T-helper 17 cell (primary cell): ENCODE results near the gene TAB3. TPM values are rescaled to one million over a fixed set of nuclear protein-coding genes. Genes with fewer than 3 reads are reported as not detected.

Experiments
- ATAC-seq: fragments of 150-1000 bp; cut with Tn5 transposase; 2 replicates; pipeline ENCODE4 v1.10.0; 2021; ENCODE audit warnings: mild to moderate bottlenecking, moderate library complexity
- DNase-seq, 3 donors: peaks; one replicate each; pipeline versions ENCODE4 v3.0.0 to v3.0.0-alpha.2; 2020 to 2021
- H3K9me3 ChIP-seq: one replicate; pipeline ENCODE4 v1.7.0; 2013; ENCODE audit warnings: low read length, mild to moderate bottlenecking; ENCODE audit not compliant: control insufficient read depth, poor library complexity, severe bottlenecking
- H3K27ac Mint-ChIP-seq: one replicate; pipeline ENCODE4 v1.8.0; 2022; ENCODE audit warnings: mild to moderate bottlenecking, moderate library complexity, mixed read lengths
- H3K27me3 Mint-ChIP-seq: one replicate; pipeline ENCODE4 v1.8.0; 2022; ENCODE audit warnings: mixed read lengths
- H3K36me3 Mint-ChIP-seq: one replicate; pipeline ENCODE4 v1.8.0; 2022; ENCODE audit warnings: low read depth, mixed read lengths
- H3K4me1 Mint-ChIP-seq: one replicate; pipeline ENCODE4 v1.8.0; 2022; ENCODE audit warnings: mild to moderate bottlenecking, mixed read lengths
- H3K4me3 Mint-ChIP-seq: one replicate; pipeline ENCODE4 v1.8.0; 2022; ENCODE audit warnings: mild to moderate bottlenecking, moderate library complexity, mixed read lengths
- total RNA-seq, 4 donors: library from RNA in 2 of 4; stranded (reverse) in 2 of 4; gene quantifications; one replicate each; pipeline ENCODE4 v1.2.3 and lab custom pipeline; 2022 to 2026

Gene TAB3
- total RNA-seq, 2 donors from 2014 or later: 23.1 to 28.3 TPM

GRCh38 chrX:30904186-30904585 lies 15.1 kb upstream of the TAB3 start:
- no peak for ATAC-seq
- Mint-ChIP-seq H3K4me3 (no peak overlapping the region), H3K27ac (no peak overlapping the region), H3K36me3 (no peaks in the 10 kb centered on the region), H3K27me3 (peaks cover under 1% of the 10 kb centered on the region), H3K4me1 (no peaks in the 10 kb centered on the region)
- no peak for DNase-seq
- H3K9me3 ChIP-seq: no peaks in the 10 kb centered on the region

- DNase-seq (no peak), ATAC-seq (no peak)
- peaks cover 7% of the 10 kb centered on the region for H3K27me3 Mint-ChIP-seq
- no peak overlapping the region for H3K27ac Mint-ChIP-seq
- H3K9me3 ChIP-seq: no peaks in the 10 kb centered on the region
- H3K36me3 Mint-ChIP-seq: peaks cover 3% of the 10 kb centered on the region
- H3K4me1 Mint-ChIP-seq: no peaks in the 10 kb centered on the region
- H3K4me3 Mint-ChIP-seq: no peak overlapping the region
Measured at GRCh38 chrX:30900227-30900626, 11.2 kb upstream of the TAB3 start.

GRCh38 chrX:30898886-30899285 lies 9.8 kb upstream of the TAB3 start:
- no peaks in the 10 kb centered on the region for H3K9me3 ChIP-seq
- Mint-ChIP-seq H3K4me1 (no peaks in the 10 kb centered on the region), H3K36me3 (peaks cover 3% of the 10 kb centered on the region), H3K27ac (no peak overlapping the region), H3K4me3 (no peak overlapping the region), H3K27me3 (peaks cover 7% of the 10 kb centered on the region)
- no peak for ATAC-seq
- no peak for DNase-seq

GRCh38 chrX:30895370-30895769 lies 6.3 kb upstream of the TAB3 start:
- H3K9me3 ChIP-seq: no peaks in the 10 kb centered on the region
- Mint-ChIP-seq H3K4me3 (no peak overlapping the region), H3K27ac (no peak overlapping the region), H3K4me1 (no peaks in the 10 kb centered on the region), H3K27me3 (peaks cover 7% of the 10 kb centered on the region), H3K36me3 (peaks cover 3% of the 10 kb centered on the region)
- DNase-seq (no peak), ATAC-seq (no peak)

GRCh38 chrX:30893206-30893605 lies 4.2 kb upstream of the TAB3 start:
- no peak for DNase-seq
- H3K27ac Mint-ChIP-seq: no peak overlapping the region
- H3K4me3 Mint-ChIP-seq: no peak overlapping the region
- peaks cover 9% of the 10 kb centered on the region for H3K4me1 Mint-ChIP-seq
- ATAC-seq: no peak
- H3K36me3 Mint-ChIP-seq: no peaks in the 10 kb centered on the region
- no peaks in the 10 kb centered on the region for H3K9me3 ChIP-seq
- no peaks in the 10 kb centered on the region for H3K27me3 Mint-ChIP-seq

- no peak overlapping the region for H3K27ac Mint-ChIP-seq
- ATAC-seq: no peak
Measured at GRCh38 chrX:30892591-30892990, 3.5 kb upstream of the TAB3 start.

GRCh38 chrX:30888526-30889146 lies 418 bp downstream of the TAB3 start:
- H3K4me1 Mint-ChIP-seq: peaks cover 19% of the 10 kb centered on the region
- peaks cover 2% of the 10 kb centered on the region for H3K36me3 Mint-ChIP-seq
- peak; percentile 6 for ATAC-seq
- peak overlapping the region; percentile 89 for H3K27ac Mint-ChIP-seq
- H3K27me3 Mint-ChIP-seq: no peaks in the 10 kb centered on the region
- H3K4me3 Mint-ChIP-seq: peak overlapping the region; percentile 92
- H3K9me3 ChIP-seq: no peaks in the 10 kb centered on the region
- DNase-seq: peak in 1 of 3 donors; percentile 7

More at GRCh38 chrX:30892591-30892990, 3.5 kb upstream of the TAB3 start:
- no peaks in the 10 kb centered on the region for H3K9me3 ChIP-seq
- peaks cover 12% of the 10 kb centered on the region for H3K4me1 Mint-ChIP-seq
- DNase-seq: no peak
- H3K27me3 Mint-ChIP-seq: no peaks in the 10 kb centered on the region
- no peak overlapping the region for H3K4me3 Mint-ChIP-seq
- no peaks in the 10 kb centered on the region for H3K36me3 Mint-ChIP-seq

GRCh38 chrX:30887721-30888120 lies 1.3 kb downstream of the TAB3 start:
- no peaks in the 10 kb centered on the region for H3K27me3 Mint-ChIP-seq
- no peak for ATAC-seq
- peak overlapping the region; percentile 92 for H3K4me3 Mint-ChIP-seq
- no peak for DNase-seq
- H3K4me1 Mint-ChIP-seq: peaks cover 19% of the 10 kb centered on the region
- H3K36me3 Mint-ChIP-seq: peaks cover 2% of the 10 kb centered on the region
- peak overlapping the region; percentile 62 for H3K27ac Mint-ChIP-seq
- H3K9me3 ChIP-seq: no peaks in the 10 kb centered on the region

GRCh38 chrX:30887288-30887687 lies 1.8 kb downstream of the TAB3 start:
- Mint-ChIP-seq H3K36me3 (peaks cover 2% of the 10 kb centered on the region), H3K4me1 (peaks cover 19% of the 10 kb centered on the region), H3K27ac (no peak overlapping the region), H3K27me3 (no peaks in the 10 kb centered on the region), H3K4me3 (peak overlapping the region; percentile 92)
- DNase-seq (no peak), ATAC-seq (no peak)
- H3K9me3 ChIP-seq: no peaks in the 10 kb centered on the region

- Mint-ChIP-seq H3K36me3 (peaks cover 2% of the 10 kb centered on the region), H3K4me1 (peaks cover 25% of the 10 kb centered on the region)
Measured at GRCh38 chrX:30885136-30885535, 3.9 kb downstream of the TAB3 start.

GRCh38 chrX:30883138-30883537 lies 5.9 kb downstream of the TAB3 start:
- peaks cover 21% of the 10 kb centered on the region for H3K4me1 Mint-ChIP-seq
- H3K27ac Mint-ChIP-seq: no peak overlapping the region

More at GRCh38 chrX:30885136-30885535, 3.9 kb downstream of the TAB3 start:
- H3K27me3 Mint-ChIP-seq: no peaks in the 10 kb centered on the region
- peak overlapping the region; percentile 32 for H3K27ac Mint-ChIP-seq
- H3K9me3 ChIP-seq: no peaks in the 10 kb centered on the region
- no peak for ATAC-seq
- peak overlapping the region; percentile 12 for H3K4me3 Mint-ChIP-seq
- DNase-seq: no peak

GRCh38 chrX:30881797-30882196 lies 7.3 kb downstream of the TAB3 start:
- no peaks in the 10 kb centered on the region for H3K27me3 Mint-ChIP-seq

More at GRCh38 chrX:30883138-30883537, 5.9 kb downstream of the TAB3 start:
- no peaks in the 10 kb centered on the region for H3K27me3 Mint-ChIP-seq
- ATAC-seq (no peak), DNase-seq (no peak)
- H3K9me3 ChIP-seq: no peaks in the 10 kb centered on the region
- peaks cover 2% of the 10 kb centered on the region for H3K36me3 Mint-ChIP-seq
- no peak overlapping the region for H3K4me3 Mint-ChIP-seq

GRCh38 chrX:30881390-30881789 lies 7.7 kb downstream of the TAB3 start:
- Mint-ChIP-seq H3K4me1 (peaks cover 28% of the 10 kb centered on the region), H3K27me3 (no peaks in the 10 kb centered on the region), H3K36me3 (peaks cover 2% of the 10 kb centered on the region), H3K4me3 (no peak overlapping the region), H3K27ac (no peak overlapping the region)
- DNase-seq (no peak), ATAC-seq (no peak)
- no peaks in the 10 kb centered on the region for H3K9me3 ChIP-seq

More at GRCh38 chrX:30881797-30882196, 7.3 kb downstream of the TAB3 start:
- ATAC-seq (no peak), DNase-seq (no peak)
- H3K9me3 ChIP-seq: no peaks in the 10 kb centered on the region
- peaks cover 2% of the 10 kb centered on the region for H3K36me3 Mint-ChIP-seq
- peaks cover 24% of the 10 kb centered on the region for H3K4me1 Mint-ChIP-seq
- H3K27ac Mint-ChIP-seq: no peak overlapping the region
- no peak overlapping the region for H3K4me3 Mint-ChIP-seq

- Mint-ChIP-seq H3K36me3 (no peaks in the 10 kb centered on the region), H3K27me3 (no peaks in the 10 kb centered on the region), H3K27ac (no peak overlapping the region), H3K4me3 (no peak overlapping the region), H3K4me1 (peaks cover 25% of the 10 kb centered on the region)
- no peak for ATAC-seq
- no peaks in the 10 kb centered on the region for H3K9me3 ChIP-seq
- no peak for DNase-seq
Measured at GRCh38 chrX:30880058-30880457, 9.0 kb downstream of the TAB3 start.
